Neural cell (in vitro differentiated cells): ENCODE results near the gene PTPRK. TPM values are rescaled to one million over a fixed set of nuclear protein-coding genes. Genes with fewer than 3 reads are reported as not detected.

ENCODE experiments used
- H2AFZ ChIP-seq: fragments of 200-600, 300-800 bp; sonication (generic), shearing (Covaris generic); 2 replicates; pipeline ENCODE4 v1.6.0; 2014; ENCODE audit warnings: low read depth, mild to moderate bottlenecking, antibody characterized with exemption, low read length, moderate library complexity
- H3F3A ChIP-seq: fragments of 200-600 bp; shearing (Covaris generic); 2 replicates; pipeline ENCODE4 v1.6.1; 2016; ENCODE audit warnings: mild to moderate bottlenecking, moderate library complexity, mixed read lengths, antibody characterized with exemption, low read length; ENCODE audit not compliant: insufficient read depth, poor library complexity, severe bottlenecking
- H3K27ac ChIP-seq: fragments of 200-600, 300-800 bp; sonication (generic), shearing (Covaris generic); 2 replicates; pipeline ENCODE4 v1.5.1; 2014; ENCODE audit warnings: mild to moderate bottlenecking, low read length, moderate library complexity
- H3K27me3 ChIP-seq: fragments of 300-800, 200-600 bp; sonication (generic), shearing (Covaris generic); 2 replicates; pipeline ENCODE4 v1.6.0; 2014; ENCODE audit warnings: mild to moderate bottlenecking, low read depth, low read length, moderate library complexity; ENCODE audit not compliant: insufficient read depth
- H3K36me3 ChIP-seq: fragments of 300-800, 200-600 bp; sonication (generic), shearing (Covaris generic); 2 replicates; pipeline ENCODE4 v1.5.1; 2014; ENCODE audit warnings: mild to moderate bottlenecking, antibody characterized with exemption, low read length, moderate library complexity; ENCODE audit not compliant: insufficient read depth
- H3K4me2 ChIP-seq: fragments of 300-800, 200-600 bp; sonication (generic), shearing (Covaris generic); 2 replicates; pipeline ENCODE4 v1.6.0; 2014; ENCODE audit warnings: mild to moderate bottlenecking, low read length
- H3K4me3 ChIP-seq: fragments of 300-800, 200-600 bp; sonication (generic), shearing (Covaris generic); 2 replicates; pipeline ENCODE4 v1.5.1; 2014; ENCODE audit warnings: mild to moderate bottlenecking, low read length, moderate library complexity
- H3K79me2 ChIP-seq: fragments of 200-600 bp; shearing (Covaris generic); replicated peaks from 2 replicates; pipeline ENCODE4 v1.6.0; 2014; ENCODE audit warnings: mild to moderate bottlenecking, low read length, moderate library complexity; ENCODE audit not compliant: insufficient read depth
- H3K9ac ChIP-seq: fragments of 300-800, 200-600 bp; sonication (generic), shearing (Covaris generic); 2 replicates; pipeline ENCODE4 v1.6.1; 2016; ENCODE audit warnings: mild to moderate bottlenecking, low read length, mixed read lengths
- H3K9me2 ChIP-seq: fragments of 200-600 bp; shearing (Covaris generic); 2 replicates; pipeline ENCODE4 v1.6.1; 2016; ENCODE audit warnings: mild to moderate bottlenecking, low read length, mixed read lengths; ENCODE audit not compliant: insufficient read depth
- H3K9me3 ChIP-seq: fragments of 200-600, 300-800 bp; sonication (generic), shearing (Covaris generic); 2 replicates; pipeline ENCODE4 v1.6.1; 2016; ENCODE audit warnings: mild to moderate bottlenecking, mixed run types, low read length, moderate library complexity, mixed read lengths
- H4K20me1 ChIP-seq: fragments of 200-600 bp; shearing (Covaris generic); 2 replicates; pipeline ENCODE4 v1.6.1; 2016; ENCODE audit warnings: mild to moderate bottlenecking, mixed run types; ENCODE audit not compliant: insufficient read depth
- EP300 ChIP-seq: fragments of 450-650 bp; conservative IDR thresholded peaks from 2 replicates; pipeline ENCODE4 v1.6.1; 2014; ENCODE audit warnings: antibody characterized with exemption, mild to moderate bottlenecking, moderate library complexity; ENCODE audit not compliant: poor library complexity, severe bottlenecking
- EZH2 ChIP-seq: fragments of 200-600, 300-800 bp; shearing (Covaris generic), sonication (generic); IDR thresholded peaks from 2 replicates; pipeline ENCODE4 v1.6.1; 2014; ENCODE audit warnings: antibody characterized with exemption, low read length, borderline replicate concordance, mild to moderate bottlenecking; ENCODE audit not compliant: insufficient read depth, poor library complexity, severe bottlenecking
- MXI1 ChIP-seq: fragments of 450-650 bp; conservative IDR thresholded peaks from 2 replicates; pipeline ENCODE4 v1.6.1; 2014; ENCODE audit warnings: antibody characterized with exemption, mild to moderate bottlenecking; ENCODE audit not compliant: poor library complexity, severe bottlenecking
- POLR2AphosphoS5 ChIP-seq: IDR thresholded peaks from 2 replicates; pipeline ENCODE4 v1.6.1; 2012
- RAD21 ChIP-seq: fragments of 450-650 bp; conservative IDR thresholded peaks from 2 replicates; pipeline ENCODE4 v1.6.1; 2014; ENCODE audit warnings: antibody characterized with exemption, mild to moderate bottlenecking, moderate library complexity
- SMC3 ChIP-seq: fragments of 450-650 bp; conservative IDR thresholded peaks from 2 replicates; pipeline ENCODE4 v1.6.1; 2014; ENCODE audit warnings: antibody characterized with exemption, mild to moderate bottlenecking, moderate library complexity; ENCODE audit not compliant: poor library complexity
- TAF1 ChIP-seq: IDR thresholded peaks from 2 replicates; pipeline ENCODE4 v1.6.1; 2012; ENCODE audit warnings: low read depth
- polyA plus RNA-seq: library from polyadenylated mRNA; depleted of rRNA; stranded (reverse); fragments of >200 nt; gene quantifications from 2 replicates; pipeline ENCODE4 v1.2.3, GENCODE V29; 2014
- TF ChIP-seq, protein P1 (sequence below): IDR thresholded peaks from 2 replicates; pipeline ENCODE4 v1.6.1; 2012; ENCODE audit warnings: borderline replicate concordance
- TF ChIP-seq, protein P2 (sequence below): fragments of 450-650 bp; IDR thresholded peaks from 2 replicates; pipeline ENCODE4 v1.5.1; 2014; ENCODE audit warnings: antibody characterized with exemption, mild to moderate bottlenecking, moderate library complexity; ENCODE audit not compliant: poor library complexity, severe bottlenecking

Gene PTPRK
- polyA plus RNA-seq, 1 donor from 2014 or later, result 10.4 TPM

DNA sequence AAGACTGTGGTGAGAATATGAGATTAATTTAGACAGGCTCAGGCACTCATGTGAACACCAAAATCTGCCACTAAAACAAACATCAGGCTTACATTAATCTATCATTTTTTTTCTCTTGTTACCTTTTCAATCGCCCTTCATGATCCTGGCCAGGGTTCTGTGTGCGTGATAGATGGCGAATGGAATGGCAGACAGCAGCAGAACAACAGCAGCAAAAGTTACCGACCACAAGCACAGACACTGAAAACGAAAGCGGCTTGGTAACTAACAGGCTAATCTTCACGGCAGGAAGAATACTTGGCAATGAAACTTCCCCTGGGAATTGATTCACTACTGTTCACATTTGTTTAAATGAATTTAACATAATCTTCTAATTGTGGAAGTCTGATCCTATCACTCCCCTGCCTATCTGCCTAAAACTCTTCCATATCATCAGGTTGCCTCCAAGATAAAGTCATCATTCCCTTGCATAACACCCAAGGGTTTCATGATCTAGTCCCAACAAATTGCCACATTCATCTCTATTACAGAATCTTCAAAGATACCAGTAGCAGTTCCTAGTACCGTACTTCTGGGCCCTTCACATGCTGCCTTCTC lies 28.7 kb downstream of the PTPRK start:
- Histone ChIP-seq H4K20me1 (no peaks in the 10 kb centered on the region), H3K4me2 (no peak overlapping the region), H3F3A (no peaks in the 10 kb centered on the region), H3K9ac (no peak overlapping the region), H2AFZ (no peak overlapping the region), H3K9me2 (no peaks in the 10 kb centered on the region), H3K27me3 (no peaks in the 10 kb centered on the region), H3K4me3 (no peak overlapping the region), H3K27ac (no peak overlapping the region), H3K79me2 (no peaks in the 10 kb centered on the region), H3K36me3 (no peaks in the 10 kb centered on the region), H3K9me3 (no peaks in the 10 kb centered on the region)
- TF ChIP-seq SMC3 (no peak), EP300 (no peak), EZH2 (no peak), MXI1 (no peak), POLR2AphosphoS5 (no peak), RAD21 (no peak)
- TF ChIP-seq, protein P1, sequence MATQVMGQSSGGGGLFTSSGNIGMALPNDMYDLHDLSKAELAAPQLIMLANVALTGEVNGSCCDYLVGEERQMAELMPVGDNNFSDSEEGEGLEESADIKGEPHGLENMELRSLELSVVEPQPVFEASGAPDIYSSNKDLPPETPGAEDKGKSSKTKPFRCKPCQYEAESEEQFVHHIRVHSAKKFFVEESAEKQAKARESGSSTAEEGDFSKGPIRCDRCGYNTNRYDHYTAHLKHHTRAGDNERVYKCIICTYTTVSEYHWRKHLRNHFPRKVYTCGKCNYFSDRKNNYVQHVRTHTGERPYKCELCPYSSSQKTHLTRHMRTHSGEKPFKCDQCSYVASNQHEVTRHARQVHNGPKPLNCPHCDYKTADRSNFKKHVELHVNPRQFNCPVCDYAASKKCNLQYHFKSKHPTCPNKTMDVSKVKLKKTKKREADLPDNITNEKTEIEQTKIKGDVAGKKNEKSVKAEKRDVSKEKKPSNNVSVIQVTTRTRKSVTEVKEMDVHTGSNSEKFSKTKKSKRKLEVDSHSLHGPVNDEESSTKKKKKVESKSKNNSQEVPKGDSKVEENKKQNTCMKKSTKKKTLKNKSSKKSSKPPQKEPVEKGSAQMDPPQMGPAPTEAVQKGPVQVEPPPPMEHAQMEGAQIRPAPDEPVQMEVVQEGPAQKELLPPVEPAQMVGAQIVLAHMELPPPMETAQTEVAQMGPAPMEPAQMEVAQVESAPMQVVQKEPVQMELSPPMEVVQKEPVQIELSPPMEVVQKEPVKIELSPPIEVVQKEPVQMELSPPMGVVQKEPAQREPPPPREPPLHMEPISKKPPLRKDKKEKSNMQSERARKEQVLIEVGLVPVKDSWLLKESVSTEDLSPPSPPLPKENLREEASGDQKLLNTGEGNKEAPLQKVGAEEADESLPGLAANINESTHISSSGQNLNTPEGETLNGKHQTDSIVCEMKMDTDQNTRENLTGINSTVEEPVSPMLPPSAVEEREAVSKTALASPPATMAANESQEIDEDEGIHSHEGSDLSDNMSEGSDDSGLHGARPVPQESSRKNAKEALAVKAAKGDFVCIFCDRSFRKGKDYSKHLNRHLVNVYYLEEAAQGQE, result no peak
- TF ChIP-seq, protein P2, sequence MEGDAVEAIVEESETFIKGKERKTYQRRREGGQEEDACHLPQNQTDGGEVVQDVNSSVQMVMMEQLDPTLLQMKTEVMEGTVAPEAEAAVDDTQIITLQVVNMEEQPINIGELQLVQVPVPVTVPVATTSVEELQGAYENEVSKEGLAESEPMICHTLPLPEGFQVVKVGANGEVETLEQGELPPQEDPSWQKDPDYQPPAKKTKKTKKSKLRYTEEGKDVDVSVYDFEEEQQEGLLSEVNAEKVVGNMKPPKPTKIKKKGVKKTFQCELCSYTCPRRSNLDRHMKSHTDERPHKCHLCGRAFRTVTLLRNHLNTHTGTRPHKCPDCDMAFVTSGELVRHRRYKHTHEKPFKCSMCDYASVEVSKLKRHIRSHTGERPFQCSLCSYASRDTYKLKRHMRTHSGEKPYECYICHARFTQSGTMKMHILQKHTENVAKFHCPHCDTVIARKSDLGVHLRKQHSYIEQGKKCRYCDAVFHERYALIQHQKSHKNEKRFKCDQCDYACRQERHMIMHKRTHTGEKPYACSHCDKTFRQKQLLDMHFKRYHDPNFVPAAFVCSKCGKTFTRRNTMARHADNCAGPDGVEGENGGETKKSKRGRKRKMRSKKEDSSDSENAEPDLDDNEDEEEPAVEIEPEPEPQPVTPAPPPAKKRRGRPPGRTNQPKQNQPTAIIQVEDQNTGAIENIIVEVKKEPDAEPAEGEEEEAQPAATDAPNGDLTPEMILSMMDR, result no peak

DNA sequence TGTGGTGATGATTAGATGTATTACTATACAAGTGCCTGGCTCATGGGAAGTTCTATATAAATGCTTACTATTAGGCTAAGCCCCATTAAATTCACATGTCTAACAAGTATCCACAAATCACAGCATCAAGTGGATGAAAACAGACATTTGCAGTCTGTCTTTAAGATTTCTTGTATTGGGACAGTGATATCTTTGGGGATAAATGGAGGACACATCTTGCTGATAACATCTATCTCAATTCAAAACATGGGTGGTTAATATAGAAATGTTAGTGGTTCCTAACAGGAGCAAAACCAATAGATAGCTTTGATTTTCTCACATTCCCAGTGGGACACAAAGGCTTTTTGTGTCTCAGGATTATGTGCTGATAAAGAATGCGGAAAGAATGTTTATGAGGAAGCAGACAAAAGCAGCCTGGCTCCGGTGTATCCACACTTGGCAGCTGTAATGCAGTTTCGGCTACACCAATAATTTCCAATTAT lies 29.3 kb downstream of the PTPRK start:
- TF ChIP-seq, protein P1, result no peak
- TF ChIP-seq, protein P2, result no peak
- TF ChIP-seq RAD21 (no peak), EP300 (no peak), POLR2AphosphoS5 (no peak), TAF1 (no peak), SMC3 (no peak)
- no peaks in the 10 kb centered on the region for H3F3A ChIP-seq
- H3K4me3 ChIP-seq, result no peak overlapping the region
- H3K4me2 ChIP-seq, result no peak overlapping the region
- no peak overlapping the region for H3K27ac ChIP-seq
- no peaks in the 10 kb centered on the region for H3K9me2 ChIP-seq
- H2AFZ ChIP-seq, result no peak overlapping the region
- H3K27me3 ChIP-seq, result no peaks in the 10 kb centered on the region
- H3K9ac ChIP-seq, result no peak overlapping the region
- H4K20me1 ChIP-seq, result no peaks in the 10 kb centered on the region
- no peaks in the 10 kb centered on the region for H3K36me3 ChIP-seq
- no peaks in the 10 kb centered on the region for H3K79me2 ChIP-seq
- no peaks in the 10 kb centered on the region for H3K9me3 ChIP-seq
